ENCODE data around the gene RBL2.
"Not testable (repeated sequence)": the region's sequence is repeated elsewhere in the genome, so short reads cannot be mapped to it uniquely, and the experiment has no call there.

Gene RBL2

GRCh38 chr16:53539346-53539745 lies 105.1 kb downstream of the RBL2 start:
- DNase-seq (ENCODE audit: low read depth, low spot score) = not testable (repeated sequence)

GRCh38 chr16:53539759-53540718 lies 105.8 kb downstream of the RBL2 start:
- DNase-seq (ENCODE audit: low read depth, low spot score) = not testable (repeated sequence)
